Stimulated activated CD8-positive, alpha-beta memory T cell treated with anti-CD3 and anti-CD28 coated beads, Interleukin-15, amount 100 ng/mL, for 24 hours (primary cell): Measurements from ENCODE around the gene RAET1L.
"Not testable (repeated sequence)": the region's sequence is repeated elsewhere in the genome, so short reads cannot be mapped to it uniquely, and the experiment has no call there.

Source experiments
- DNase-seq: peaks from one replicate; pipeline ENCODE4 v3.0.0-alpha.2; 2020; ENCODE audit warnings: low read depth

RAET1L gene

GRCh38 chr6:150016324-150017185, 8.8 kb downstream of the RAET1L start:
- no peak for DNase-seq

- DNase-seq, result not testable (repeated sequence)
Measured at GRCh38 chr6:150015281-150016001, 9.9 kb downstream of the RAET1L start.

- DNase-seq, result not testable (repeated sequence)
Measured at GRCh38 chr6:150014623-150015280, 10.6 kb downstream of the RAET1L start.

- DNase-seq, result not testable (repeated sequence)
Measured at GRCh38 chr6:150013785-150014622, 11.3 kb downstream of the RAET1L start.

GRCh38 chr6:150012846-150013784, 12.2 kb downstream of the RAET1L start:
- not testable (repeated sequence) for DNase-seq

- no peak for DNase-seq
Measured at GRCh38 chr6:150008588-150008987, 16.7 kb downstream of the RAET1L start.

- DNase-seq, result no peak
Measured at GRCh38 chr6:150006961-150007464, 18.3 kb downstream of the RAET1L start.

GRCh38 chr6:150005761-150006651, 19.3 kb downstream of the RAET1L start:
- no peak for DNase-seq

GRCh38 chr6:150004783-150005717, 20.3 kb downstream of the RAET1L start:
- peak; percentile 70 for DNase-seq

- DNase-seq, result no peak
Measured at GRCh38 chr6:150004101-150004782, 21.1 kb downstream of the RAET1L start.

GRCh38 chr6:150003599-150003998, 21.7 kb downstream of the RAET1L start:
- DNase-seq, result not testable (repeated sequence)

GRCh38 chr6:150002710-150003109, 22.6 kb downstream of the RAET1L start:
- no peak for DNase-seq

GRCh38 chr6:150001295-150002008, 23.9 kb downstream of the RAET1L start:
- no peak for DNase-seq

GRCh38 chr6:149999636-150000035, 25.7 kb downstream of the RAET1L start:
- DNase-seq, result no peak

GRCh38 chr6:149995971-149996370, 29.4 kb downstream of the RAET1L start:
- no peak for DNase-seq

GRCh38 chr6:149995235-149995750, 30.0 kb downstream of the RAET1L start:
- no peak for DNase-seq

GRCh38 chr6:149991838-149992237, 33.5 kb downstream of the RAET1L start:
- DNase-seq, result no peak
